Cerebellar nuclear complex (tissue), 1 donor: ENCODE results near the gene TACC3.
"Not testable (repeated sequence)": the region's sequence is repeated elsewhere in the genome, so short reads cannot be mapped to it uniquely, and the experiment has no call there.

Experiments
- DNase-seq, 2 experiments: peaks; one replicate each; lab custom pipeline; 2025; lab: John Stamatoyannopoulos, UW

The TACC3 gene

DNA sequence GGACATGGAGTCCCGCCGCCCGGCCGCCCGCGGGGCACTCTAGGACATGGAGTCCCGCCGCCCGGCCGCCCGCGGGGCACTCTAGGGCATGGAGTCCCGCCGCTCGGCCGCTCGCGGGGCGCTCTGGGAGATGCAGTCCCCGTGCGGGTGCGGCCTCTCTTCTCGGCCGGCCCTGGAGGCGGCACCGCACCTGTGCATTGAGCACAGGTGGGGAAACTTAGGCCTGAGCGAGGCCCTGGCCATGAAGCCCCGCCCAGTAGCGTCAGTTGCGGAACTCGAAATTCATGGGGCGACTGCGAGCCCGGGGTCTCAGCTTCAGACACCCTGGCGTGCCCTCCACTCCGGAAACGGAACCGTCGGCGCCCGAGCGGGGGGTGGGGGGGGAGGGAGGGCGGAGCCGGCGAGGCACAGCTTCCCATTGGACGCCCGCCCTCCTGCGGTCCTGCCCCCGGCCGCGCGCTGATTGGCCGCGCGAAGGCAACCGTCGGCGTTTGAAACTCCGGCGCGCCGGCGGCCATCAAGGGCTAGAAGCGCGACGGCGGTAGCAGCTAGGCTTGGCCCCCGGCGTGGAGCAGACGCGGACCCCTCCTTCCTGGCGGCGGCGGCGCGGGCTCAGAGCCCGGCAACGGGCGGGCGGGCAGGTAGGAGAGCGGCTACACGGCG lies at the start of gene TACC3, which contains the start of gene TMEM129:
TSS of gene TACC3 (plus strand) at position 519 of the 663 bp plus-strand sequence. CDS start 1,901 bp downstream, outside the sequence.
TSS of gene TMEM129 (minus strand) at position 321 of the 663 bp plus-strand sequence. CDS start 486 bp downstream, outside the sequence.
- DNase-seq = peak; percentile 57 to 83

DNA sequence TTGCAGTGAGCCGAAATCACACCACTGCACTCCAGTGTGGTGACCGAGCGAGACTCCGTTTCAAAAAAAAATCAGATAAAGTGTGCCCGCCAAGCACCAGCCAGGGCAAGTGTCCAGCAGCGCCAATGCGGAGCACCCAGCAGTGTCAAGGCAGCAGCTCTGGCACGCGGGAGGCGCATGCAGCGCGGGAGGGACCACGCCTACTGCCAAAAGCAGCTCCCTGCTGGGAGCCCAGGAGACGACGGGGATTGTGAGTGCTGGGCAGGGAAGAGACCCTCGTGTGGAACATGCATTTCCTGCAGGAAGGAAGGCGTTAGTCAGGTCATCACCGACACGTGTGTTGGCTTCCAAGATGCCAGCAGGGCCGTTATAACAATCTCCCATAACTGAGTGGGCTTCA lies 47.6 kb upstream of the TACC3 start:
- DNase-seq = no peak

DNA sequence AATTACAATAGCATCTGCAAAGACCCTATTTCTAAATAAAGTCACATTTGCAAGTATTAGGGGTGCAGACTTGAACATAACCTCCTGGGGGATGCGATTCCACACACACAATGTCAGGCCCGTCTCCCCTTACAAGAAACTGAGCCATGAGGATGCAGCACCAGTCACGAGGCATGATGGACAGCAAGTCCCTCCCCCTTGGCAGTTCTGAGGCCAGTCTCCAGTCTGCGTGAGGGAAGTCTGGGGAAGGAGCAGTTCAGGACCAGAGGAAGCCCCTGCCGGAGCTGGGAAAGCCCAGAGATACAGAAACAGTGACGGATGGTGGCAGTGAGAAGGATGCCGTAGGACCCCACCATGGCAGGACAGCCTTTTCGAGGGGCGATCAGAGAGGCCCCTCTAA lies 46.6 kb upstream of the TACC3 start:
- DNase-seq = no peak

DNA sequence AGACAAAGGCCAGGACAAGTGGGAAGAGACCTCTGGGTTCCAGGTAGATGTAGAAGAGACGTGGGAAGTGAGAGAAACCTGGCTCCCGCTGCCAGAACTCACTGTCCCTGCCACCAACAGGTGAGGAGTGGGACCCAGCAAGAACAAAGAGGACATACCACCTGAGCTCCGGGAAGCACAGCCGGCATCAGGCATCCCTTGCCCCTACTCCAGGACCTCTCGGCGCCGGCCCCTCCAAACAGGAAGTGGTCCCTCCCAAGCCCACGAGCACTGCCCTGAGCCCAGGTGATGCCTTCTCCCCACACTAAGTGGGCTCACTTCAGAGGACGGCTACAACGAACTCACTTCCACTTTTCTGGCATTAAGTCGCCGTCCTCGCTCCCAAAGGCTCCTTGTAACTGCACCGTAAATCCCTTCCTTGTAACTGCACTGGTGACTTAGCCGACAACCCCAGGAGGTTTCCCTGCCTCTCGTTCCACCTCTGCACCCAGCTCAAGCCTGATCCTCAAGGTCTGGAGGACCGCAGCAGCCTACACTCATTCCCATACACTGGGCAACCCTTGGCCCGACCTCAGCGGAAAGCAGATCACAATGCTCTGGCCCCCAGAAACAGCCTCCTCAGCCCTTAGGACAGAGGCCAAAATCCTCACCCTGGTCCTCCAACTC lies 46.1 kb upstream of the TACC3 start:
- DNase-seq = no peak

GRCh38 chr4:1675802-1676137 lies 45.6 kb upstream of the TACC3 start:
- no peak for DNase-seq

GRCh38 chr4:1676605-1677525 lies 44.5 kb upstream of the TACC3 start:
- no peak for DNase-seq

DNA sequence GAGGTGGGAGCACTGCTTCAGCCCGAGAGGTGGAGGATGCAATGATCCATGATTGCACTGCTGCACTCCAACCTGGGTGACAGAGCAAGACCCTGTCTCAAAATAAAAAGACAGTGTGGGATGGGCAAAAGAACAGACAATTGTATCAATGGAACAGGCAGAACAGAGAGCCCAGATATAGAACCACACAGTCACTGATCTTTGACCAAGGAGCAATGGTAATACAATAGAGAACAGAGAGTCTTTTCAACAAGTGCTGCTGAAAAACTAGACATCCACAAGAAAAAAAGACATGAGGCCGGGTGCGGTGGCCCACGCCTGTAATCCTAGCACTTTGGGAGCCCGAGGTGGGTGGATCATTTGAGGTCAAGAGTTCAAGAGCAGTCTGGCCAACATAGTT lies 43.1 kb upstream of the TACC3 start:
- no peak for DNase-seq

- no peak for DNase-seq
Observed at GRCh38 chr4:1682860-1683259, 38.5 kb upstream of the TACC3 start.

DNA sequence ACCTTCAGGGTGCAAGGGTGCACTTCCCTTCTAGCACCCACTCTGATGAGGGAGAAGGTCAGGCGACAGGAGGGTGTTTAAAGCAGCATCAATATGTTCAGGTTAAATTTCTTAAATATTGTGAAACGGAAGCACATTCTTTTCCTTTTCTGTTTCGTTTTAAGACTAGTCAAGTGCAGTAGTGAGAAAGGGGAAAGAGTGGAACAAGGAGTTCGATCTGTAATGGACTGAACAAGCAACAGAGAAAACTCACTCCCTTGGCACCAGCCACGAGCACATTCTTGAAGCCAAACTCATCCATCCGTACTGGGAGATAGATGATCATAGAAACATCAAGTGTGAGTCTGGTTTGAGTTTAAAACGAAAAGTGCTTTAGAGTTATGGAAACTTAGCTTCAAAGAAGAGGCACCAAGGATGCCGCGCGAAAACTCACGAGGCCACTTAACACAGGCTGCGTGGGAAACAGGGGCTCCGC lies 38.0 kb upstream of the TACC3 start:
- DNase-seq = no peak

DNA sequence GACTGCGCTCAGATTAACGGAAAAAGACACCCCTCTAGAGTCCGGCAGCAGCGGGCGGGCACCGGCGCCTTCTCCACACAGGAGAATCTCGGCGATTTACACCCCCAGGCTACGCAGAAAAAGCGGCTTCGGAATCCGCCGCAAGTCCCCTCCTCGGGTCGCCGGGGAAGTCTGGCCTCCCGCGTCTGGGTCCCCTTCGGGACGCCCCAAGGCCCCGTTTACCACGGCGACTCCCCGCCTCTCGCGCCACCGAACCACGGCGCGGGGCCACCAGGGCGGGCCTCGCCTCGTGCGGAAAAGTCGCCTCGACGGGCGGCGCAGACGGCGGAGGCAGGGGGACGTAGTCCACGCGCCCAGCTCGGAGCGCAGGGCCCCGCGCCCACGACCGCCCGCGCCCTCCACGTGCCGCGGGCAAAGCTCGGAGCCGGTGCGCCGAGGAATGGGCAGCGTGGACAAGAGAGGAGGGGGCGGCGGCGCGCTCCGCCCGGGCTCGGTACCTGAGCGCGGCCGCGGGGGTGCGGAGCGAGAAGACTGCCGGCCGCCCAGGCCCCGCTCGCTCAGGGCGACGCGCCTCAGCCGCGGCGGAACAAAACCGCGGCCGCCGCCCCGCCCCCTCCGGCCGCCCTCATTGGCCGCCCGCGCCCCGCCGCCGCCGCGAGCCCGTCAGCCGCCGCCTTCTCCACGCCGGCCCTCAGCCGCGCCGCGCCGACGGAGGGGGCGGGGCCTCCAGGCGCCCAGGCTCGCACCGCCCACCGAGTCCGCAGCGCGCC lies 37.4 kb upstream of the TACC3 start, which contains the start of gene FAM53A:
TSS of gene FAM53A (minus strand) at position 578 of the 770 bp plus-strand sequence. CDS start 15,572 bp downstream, outside the sequence.
- DNase-seq = no peak

DNA sequence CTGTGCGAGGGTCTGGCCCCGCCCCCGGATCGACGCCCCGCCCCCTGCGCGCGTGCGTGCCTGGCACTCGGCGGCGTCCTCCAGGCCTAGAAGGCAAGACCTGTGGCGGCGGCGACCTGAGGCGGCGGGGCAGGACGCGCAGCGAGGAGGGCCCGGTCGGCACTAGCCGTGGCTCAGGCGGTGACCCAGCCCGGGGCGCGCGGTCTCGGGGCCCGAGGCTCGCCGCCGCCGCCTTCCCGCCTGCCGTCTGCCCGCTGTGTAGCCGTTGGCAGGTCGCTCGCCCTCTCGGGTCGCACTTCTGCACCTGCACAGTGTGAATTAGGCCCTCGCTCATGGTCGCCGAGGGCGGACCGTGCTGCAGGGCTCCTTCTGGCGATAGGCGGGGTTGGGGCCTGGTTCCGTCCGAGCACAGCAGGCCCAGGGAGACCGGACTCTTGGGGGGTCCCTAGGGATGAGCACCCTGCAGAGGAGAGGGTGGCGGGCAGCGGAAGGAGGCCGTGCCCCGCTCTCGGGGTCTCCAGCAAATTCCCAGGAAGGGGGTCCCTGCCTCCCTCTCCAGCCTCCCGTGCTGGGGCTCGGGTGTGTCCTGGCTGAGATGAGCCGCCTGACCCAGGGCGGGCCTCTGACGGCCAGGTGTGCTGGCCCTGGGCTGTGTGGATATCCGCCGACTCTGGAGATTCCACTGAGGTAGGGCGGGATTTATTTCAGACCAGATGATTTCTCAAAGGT lies 36.7 kb upstream of the TACC3 start:
- peak in 1 of 2 experiments; percentile 57 for DNase-seq

DNA sequence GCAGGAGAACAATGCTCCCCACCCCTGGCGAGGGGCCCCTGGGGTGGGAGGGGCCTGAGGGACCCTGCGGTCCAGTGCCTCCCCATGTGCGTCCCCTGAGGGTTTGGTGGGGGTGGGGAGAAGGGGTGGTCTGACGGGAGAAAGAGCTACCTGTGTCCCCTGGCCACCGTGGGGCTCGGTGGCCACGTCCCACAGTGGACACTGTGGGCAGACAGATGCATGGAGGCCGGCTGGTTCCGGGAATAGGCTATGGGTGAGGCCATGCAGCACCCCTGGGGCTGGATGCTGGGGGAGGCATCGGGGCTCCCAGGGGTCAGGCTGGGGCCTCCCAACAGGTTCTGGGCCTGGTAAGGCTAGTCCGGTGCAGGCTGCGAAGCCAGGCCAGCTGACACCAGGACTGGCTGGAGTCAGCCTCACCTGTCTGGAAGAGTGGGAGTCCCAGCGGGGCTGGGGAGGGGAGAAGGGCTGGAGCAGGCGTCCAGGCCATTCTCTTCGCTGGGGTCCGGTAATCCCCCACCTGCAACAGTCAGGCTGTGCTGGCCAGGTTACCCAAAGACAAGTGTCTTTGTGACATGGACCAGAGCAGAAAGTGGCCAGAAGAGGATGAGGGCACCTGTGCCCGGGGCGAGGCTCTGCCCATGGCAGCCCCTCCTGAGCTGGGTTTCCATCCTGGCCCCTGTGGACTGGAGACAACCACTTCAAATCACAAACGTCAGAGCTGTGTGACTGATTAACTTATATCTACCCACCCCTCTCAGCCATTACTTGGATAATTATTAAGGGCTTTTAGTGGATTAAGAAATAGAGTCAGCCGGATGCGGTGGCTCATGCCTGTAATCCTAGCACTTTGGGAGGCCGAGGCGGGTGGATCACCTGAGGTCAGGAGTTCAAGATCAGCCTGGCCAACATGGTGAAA lies 35.8 kb upstream of the TACC3 start:
- no peak for DNase-seq

DNA sequence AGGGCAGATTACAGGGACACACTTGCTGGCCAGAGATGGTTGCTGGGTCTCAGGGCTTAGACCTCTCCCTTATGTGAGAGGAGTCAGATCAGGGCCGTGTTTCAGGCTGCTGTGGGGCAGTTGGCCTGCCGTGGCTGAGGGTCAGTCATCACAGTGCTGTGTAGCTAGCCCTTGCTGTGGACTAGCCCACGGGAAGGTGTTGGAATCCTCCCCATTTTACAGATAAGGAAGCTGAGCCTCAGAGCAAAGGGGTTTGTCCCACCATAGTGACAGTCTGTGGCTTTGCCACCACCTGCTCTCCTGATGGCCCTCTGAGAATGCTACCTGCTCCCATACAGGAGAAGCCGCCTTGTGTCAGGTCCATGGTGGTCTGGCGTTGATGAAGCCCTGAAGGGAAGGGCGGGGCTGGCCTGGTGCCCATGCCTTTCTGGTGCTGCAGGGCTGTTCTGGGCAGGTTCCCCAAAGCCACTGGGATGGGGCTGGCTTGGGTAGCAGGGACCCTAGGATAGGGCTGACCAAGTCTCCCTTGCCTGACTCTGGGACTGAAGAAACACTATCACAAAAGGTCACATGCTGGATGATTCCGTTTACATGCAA lies 34.8 kb upstream of the TACC3 start:
- DNase-seq = no peak

GRCh38 chr4:1690698-1691097 lies 30.6 kb upstream of the TACC3 start:
- DNase-seq = no peak

GRCh38 chr4:1691737-1692373 lies 29.5 kb upstream of the TACC3 start:
- no peak for DNase-seq

DNA sequence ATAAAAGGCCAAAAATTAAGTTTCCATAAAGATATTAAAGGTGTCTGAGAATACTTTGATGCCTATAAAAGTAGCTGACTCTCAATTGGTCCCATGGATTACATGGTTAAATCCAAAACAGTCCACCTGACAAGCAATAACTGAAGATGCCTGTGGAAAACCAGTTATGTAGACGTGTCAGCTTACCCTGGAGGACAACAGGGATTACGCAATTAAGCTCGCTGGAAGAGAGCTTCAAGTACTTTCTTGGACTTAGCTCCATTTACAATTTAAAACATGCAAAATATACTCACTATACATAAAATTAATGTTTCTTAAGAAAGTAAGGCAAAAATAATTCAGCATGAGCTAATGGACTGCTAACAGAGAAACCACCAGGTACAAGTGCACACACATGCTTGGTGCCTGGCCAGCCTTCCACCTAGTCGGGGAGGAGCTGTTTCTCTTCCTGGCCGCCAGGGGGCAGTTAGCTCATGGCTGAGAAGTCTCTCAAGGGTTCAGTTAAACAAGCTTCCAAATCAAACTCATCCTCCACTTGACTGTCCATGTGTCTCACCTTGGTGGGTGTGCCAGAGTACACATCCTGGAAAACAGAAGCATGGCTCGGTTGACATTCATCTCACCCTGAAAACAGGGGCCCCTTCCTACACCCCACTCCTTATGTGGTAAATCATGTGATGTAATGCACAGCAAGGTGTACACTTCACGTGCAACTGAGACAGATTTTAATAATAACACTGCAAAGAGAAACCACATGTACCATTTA lies 28.0 kb upstream of the TACC3 start:
- peak in 1 of 2 experiments; percentile 63 for DNase-seq

DNA sequence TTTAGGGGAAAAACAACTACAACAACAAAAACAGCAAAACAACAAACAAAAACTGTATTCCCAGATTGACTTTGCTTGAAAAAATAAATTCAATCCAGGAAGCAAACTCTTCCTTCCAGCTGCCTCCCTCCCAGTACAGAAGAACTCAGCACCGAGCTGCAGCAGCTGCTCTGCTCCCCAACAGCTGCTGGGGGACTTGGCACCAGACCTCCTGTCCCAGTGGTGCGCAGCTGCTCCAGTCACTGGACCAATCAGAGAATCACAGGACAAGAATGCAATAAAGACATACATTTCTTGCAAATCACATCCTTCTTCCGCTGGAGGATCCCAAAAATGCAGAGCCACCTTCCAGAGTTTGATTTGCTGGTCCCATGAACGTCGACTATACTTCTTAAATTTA lies 25.4 kb upstream of the TACC3 start:
- no peak for DNase-seq

DNA sequence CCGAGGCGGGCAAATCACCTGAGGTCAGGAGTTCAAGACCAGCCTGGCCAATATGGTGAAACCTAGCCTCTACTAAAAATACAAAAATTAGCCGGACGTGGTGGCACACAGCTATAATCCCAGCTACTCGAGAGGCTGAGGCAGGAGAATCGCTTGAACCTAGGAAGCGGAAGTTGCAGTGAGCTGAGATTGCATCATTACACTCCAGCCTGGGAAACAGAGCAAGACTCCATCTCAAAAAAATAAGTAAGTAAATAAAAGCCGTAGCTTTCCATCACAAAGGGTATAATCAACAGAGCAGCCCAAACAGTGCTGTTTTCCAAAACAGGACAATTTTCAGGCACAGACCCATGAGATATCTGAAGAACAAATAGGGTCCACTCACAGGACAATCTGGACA lies 19.6 kb upstream of the TACC3 start:
- not testable (repeated sequence) for DNase-seq
